GM18499 (cell line): ENCODE data around the gene COG1.
A peak's percentile ranks its signal among the peaks of the same experiment; 100 is the strongest.
"Not testable (repeated sequence)": the region's sequence is repeated elsewhere in the genome, so short reads cannot be mapped to it uniquely, and the experiment has no call there.

Experiments used
- ATAC-seq: cut with Tn5 transposase; IDR thresholded peaks from one replicate; pipeline ENCODE4 v1.9.1; 2021; ENCODE audit warnings: moderate number of reproducible peaks; ENCODE audit not compliant: insufficient read depth, unreplicated experiment

The COG1 gene, protein sequence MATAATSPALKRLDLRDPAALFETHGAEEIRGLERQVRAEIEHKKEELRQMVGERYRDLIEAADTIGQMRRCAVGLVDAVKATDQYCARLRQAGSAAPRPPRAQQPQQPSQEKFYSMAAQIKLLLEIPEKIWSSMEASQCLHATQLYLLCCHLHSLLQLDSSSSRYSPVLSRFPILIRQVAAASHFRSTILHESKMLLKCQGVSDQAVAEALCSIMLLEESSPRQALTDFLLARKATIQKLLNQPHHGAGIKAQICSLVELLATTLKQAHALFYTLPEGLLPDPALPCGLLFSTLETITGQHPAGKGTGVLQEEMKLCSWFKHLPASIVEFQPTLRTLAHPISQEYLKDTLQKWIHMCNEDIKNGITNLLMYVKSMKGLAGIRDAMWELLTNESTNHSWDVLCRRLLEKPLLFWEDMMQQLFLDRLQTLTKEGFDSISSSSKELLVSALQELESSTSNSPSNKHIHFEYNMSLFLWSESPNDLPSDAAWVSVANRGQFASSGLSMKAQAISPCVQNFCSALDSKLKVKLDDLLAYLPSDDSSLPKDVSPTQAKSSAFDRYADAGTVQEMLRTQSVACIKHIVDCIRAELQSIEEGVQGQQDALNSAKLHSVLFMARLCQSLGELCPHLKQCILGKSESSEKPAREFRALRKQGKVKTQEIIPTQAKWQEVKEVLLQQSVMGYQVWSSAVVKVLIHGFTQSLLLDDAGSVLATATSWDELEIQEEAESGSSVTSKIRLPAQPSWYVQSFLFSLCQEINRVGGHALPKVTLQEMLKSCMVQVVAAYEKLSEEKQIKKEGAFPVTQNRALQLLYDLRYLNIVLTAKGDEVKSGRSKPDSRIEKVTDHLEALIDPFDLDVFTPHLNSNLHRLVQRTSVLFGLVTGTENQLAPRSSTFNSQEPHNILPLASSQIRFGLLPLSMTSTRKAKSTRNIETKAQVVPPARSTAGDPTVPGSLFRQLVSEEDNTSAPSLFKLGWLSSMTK

GRCh38 chr17:73192894-73193701 is at the start of gene COG1:
TSS of gene COG1 (plus strand) at chr17:73193055. CDS start at chr17:73193070, 15 bp downstream.
- ATAC-seq = peak; percentile 43

- not testable (repeated sequence) for ATAC-seq
Measured at GRCh38 chr17:73144209-73144608, 48.6 kb upstream of the COG1 start.

DNA sequence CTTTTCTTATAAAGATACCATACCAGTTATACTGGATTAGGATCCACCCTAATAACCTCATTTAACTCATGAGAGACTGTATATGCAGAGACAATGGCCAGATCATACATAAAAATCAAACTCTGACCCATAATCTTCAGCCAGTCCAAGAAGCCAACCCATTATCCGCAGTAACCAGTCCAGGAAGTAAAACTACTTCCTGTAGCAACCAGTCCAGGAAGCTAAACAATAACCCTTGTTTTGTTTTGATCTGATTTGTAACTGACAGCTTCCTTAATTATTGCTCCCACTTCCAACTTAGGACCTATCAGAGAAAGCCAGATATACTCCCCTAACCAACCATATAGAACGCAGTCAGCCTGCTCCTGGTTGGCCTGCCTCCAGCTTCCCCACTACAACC is 47.2 kb upstream of the COG1 start:
- ATAC-seq = no peak

DNA sequence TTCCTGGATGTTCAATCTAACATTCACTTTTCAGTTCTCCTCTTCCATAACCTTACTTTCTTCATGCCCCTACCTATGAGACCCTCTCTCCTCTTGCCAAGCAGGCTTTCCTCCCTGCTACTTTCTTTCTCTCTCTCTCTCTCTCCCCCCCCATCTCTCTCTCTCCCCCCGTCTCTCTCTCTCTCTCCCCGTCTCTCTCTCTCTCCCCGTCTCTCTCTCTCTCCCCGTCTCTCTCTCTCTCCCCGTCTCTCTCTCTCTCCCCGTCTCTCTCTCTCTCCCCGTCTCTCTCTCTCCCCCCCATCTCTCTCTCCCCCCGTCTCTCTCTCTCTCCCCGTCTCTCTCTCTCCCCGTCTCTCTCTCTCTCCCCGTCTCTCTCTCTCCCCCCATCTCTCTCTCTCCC is 45.1 kb upstream of the COG1 start:
- ATAC-seq = not testable (repeated sequence)

DNA sequence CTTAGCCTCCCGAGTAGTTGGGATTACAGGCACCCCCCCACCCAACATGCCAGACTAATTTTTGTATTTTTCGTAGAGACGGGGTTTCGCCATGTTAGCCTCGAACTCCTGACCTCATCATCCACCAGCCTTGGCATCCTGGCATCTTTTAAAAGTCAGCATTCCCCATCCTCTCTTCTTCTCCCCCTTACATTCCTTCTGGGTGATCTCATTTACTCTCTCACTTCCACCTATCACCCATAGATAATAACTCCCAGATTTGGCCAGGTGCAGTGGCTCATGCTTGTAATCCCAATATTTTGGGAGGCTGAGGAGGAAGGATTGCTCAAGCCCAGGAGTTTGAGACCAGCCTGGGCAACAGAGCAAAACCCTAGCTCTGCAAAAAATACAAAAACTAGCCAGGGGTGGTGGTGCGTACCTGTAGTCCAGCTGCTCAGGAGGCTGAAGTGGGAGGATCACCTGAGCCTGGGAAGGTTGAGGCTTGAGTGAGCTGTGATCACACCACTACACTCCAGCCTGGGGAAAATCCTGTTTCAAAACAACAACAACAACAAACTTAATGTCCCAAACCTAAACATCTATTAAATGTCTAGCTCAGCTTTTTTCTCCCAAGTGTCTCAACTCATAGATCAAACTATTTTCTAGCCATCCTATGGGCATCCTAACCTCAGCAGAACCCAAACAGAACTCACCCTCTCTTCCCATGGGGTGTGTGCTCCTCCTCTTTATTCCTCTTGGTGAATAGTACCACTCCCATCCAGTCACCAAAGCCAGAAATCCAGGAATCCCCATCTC is 44.1 kb upstream of the COG1 start:
- ATAC-seq = no peak

GRCh38 chr17:73150622-73151300 is 42.1 kb upstream of the COG1 start:
- not testable (repeated sequence) for ATAC-seq

- ATAC-seq = no peak
Measured at GRCh38 chr17:73151916-73152632, 40.8 kb upstream of the COG1 start.

DNA sequence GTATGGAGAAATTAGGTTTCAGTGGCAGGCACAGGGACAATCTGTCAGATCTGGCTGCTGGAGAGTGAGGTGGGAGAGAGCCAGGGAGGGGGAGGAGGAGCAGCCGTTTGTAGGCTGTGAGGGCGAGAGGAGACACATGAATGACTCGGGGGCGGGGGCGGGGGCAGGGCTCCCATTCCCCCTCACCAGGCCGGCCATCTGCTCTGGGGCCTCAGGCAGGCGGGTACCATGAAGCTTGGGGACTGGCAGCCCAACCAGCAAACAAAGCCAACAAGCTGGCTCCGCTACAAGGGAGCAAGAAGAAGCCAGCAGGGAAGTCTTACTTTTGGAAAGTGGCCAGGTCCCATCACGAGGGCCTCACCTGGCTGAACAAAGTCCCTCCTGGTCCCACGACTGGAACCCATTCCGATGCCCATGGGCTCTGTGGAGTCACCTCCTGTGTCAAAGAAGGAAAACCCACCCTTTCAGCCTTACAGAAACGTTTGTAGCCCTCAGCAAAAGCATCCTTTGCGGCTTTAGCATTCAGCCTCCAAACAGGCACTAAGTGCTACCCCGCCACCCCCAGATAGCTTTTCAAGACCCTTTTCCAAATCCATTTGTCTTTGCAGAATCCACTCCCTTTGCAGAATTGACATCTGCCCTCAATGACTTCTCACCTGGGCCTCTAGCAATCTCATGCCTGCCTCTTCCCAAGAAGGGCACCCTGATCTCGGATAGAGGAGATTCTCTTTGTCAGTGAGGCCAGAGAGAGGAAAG is 37.3 kb upstream of the COG1 start:
- ATAC-seq = no peak

- peak; percentile 66 for ATAC-seq
Measured at GRCh38 chr17:73156166-73156840, 36.6 kb upstream of the COG1 start.

GRCh38 chr17:73156887-73157520 is 35.9 kb upstream of the COG1 start:
- ATAC-seq = no peak

DNA sequence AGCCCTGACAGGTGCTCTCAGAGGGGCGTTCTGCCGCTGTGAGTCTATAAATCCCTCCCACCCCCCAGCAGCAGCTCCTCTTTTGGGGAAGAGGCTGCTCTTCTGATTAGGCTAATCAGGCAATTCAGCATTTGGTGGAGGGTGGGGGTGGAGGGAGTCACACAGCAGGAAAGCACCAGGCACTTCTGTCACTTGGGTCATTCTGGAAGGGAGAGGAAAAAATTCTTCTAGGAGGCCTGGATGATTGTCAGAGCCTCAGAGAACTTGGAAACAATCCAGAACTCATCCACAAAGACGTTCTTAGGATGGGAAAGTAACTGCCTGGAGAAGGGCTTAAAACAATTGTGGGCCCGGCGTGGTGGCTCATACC is 35.3 kb upstream of the COG1 start:
- no peak for ATAC-seq

- ATAC-seq = no peak
Measured at GRCh38 chr17:73158133-73158532, 34.7 kb upstream of the COG1 start.

DNA sequence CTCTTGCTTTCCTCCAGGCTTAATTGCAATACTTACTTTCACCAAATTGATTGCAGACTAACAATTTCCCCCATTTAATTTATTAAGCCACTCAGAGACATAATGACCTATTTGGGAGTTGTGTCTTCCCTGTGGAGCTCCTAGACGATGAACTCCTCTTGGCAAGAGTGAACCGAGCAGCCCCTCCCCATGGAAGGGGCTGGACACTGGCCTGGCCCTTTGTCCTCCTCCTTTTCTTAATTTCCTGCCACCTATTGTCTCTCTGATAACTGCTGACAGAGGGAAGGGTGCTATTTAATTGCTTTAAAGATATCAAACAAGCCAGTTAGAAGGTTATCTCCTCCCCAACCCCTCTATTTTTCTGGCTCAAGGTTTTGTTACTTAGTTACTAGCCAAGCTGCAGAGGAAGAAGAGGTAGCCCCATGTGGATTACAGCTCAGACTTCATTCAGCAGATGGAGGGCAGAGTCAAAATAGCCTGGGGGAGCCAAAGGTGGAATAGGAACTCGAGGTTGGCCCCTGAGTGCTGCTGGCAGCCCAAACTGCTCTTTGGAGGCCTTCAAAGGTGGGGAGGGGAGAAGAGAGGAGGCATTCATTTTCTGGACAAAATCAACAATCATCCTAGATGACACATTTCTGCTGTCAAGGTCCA is 31.8 kb upstream of the COG1 start:
- ATAC-seq = no peak

DNA sequence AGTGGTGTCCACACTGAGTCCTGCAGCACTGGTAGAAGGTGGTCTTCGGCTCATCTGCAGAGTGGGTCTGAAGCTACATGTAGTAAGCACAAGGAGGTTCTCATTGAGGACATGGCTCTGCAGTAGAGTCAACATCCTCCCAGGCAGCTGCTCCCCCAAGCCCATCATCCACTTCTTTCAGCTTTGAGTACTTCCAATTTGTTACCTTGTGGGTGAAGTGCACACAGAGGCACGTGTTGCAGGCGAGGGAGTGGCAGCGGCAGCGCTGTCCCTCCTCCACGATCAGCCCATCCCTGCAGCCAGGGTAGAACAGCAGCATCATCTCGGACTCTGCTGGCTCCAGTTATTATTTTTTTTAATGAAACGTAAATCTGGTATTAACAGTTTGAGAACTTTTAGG is 29.8 kb upstream of the COG1 start:
- ATAC-seq = no peak

- ATAC-seq = no peak
Measured at GRCh38 chr17:73165616-73166404, 27.0 kb upstream of the COG1 start.
